A673 (cell line): ENCODE measurements around the gene PDGFC. TPM values are rescaled to one million over a fixed set of nuclear protein-coding genes. Genes with fewer than 3 reads are reported as not detected.

Experiments
- BruUV-seq: library from RNA; stranded (reverse); fragments of 400-500 nt; replicated peaks from 2 replicates; lab custom pipeline; 2021; lab: Mats Ljungman, UMichigan
- CTCF ChIA-PET: fragments of 300-600 bp; sonication (Branson Sonifier 250); formaldehyde crosslinking; loops from one replicate; lab custom pipeline; 2022; ENCODE audit warnings: antibody characterized with exemption; lab: Charles Lee
- POLR2A ChIA-PET: fragments of 300-600 bp; sonication (Branson Sonifier 250); formaldehyde crosslinking; loops from one replicate; lab custom pipeline; 2022; ENCODE audit warnings: antibody characterized with exemption; ENCODE audit not compliant: low non-redundant PET; lab: Charles Lee
- DNase-seq: peaks from one replicate; pipeline ENCODE4 v3.0.0-alpha.2; 2015; ENCODE audit warnings: low spot score
- H3K27ac ChIP-seq: fragments of 200-600 bp; sonication (generic); 2 replicates; pipeline ENCODE4 v1.5.1; 2016; ENCODE audit warnings: mixed run types, low read depth, mild to moderate bottlenecking, mixed read lengths, antibody characterized with exemption, low read length; ENCODE audit not compliant: poor library complexity, severe bottlenecking
- H3K27me3 ChIP-seq: fragments of 200-600 bp; sonication (generic); replicated peaks from 2 replicates; pipeline ENCODE4 v1.6.1; 2017; ENCODE audit warnings: mixed run types, low read depth, mild to moderate bottlenecking, mixed read lengths, antibody characterized with exemption, low read length; ENCODE audit not compliant: insufficient read depth, poor library complexity
- H3K36me3 ChIP-seq: fragments of 200-600 bp; sonication (generic); 2 replicates; pipeline ENCODE4 v1.6.1; 2016; ENCODE audit warnings: mixed run types, mild to moderate bottlenecking, mixed read lengths, antibody characterized with exemption, low read length; ENCODE audit not compliant: insufficient read depth, poor library complexity, severe bottlenecking
- H3K4me1 ChIP-seq: fragments of 200-600 bp; sonication (generic); 2 replicates; pipeline ENCODE4 v1.6.1; 2017; ENCODE audit warnings: mixed run types, mild to moderate bottlenecking, mixed read lengths, antibody characterized with exemption, low read length; ENCODE audit not compliant: insufficient read depth, poor library complexity, severe bottlenecking
- H3K4me3 ChIP-seq: fragments of 200-600 bp; sonication (generic); 2 replicates; pipeline ENCODE4 v1.5.1; 2016; ENCODE audit warnings: low read depth, mixed run types, mild to moderate bottlenecking, mixed read lengths, low read length; ENCODE audit not compliant: poor library complexity, severe bottlenecking
- H3K9me3 ChIP-seq: fragments of 200-600 bp; sonication (generic); 2 replicates; pipeline ENCODE4 v1.6.1; 2016; ENCODE audit warnings: mixed run types, low read depth, mild to moderate bottlenecking, mixed read lengths, antibody characterized with exemption, low read length; ENCODE audit not compliant: poor library complexity, severe bottlenecking
- EZH2 ChIP-seq: fragments of 200-600 bp; sonication (generic); IDR thresholded peaks from 2 replicates; pipeline ENCODE4 v1.6.1; 2017; ENCODE audit warnings: borderline replicate concordance, low read depth, mild to moderate bottlenecking, mixed read lengths, antibody characterized with exemption, low read length; ENCODE audit not compliant: poor library complexity, severe bottlenecking
- intact Hi-C: fragments of 100-400 bp; cut with micrococcal nuclease; formaldehyde crosslinking; loops from one replicate; pipeline ENCODE4 v1.10.0; 2022; ENCODE audit not compliant: unreplicated experiment
- total RNA-seq: library from RNA; stranded (reverse); gene quantifications from 2 replicates; pipeline ENCODE4 v1.2.3, GENCODE V29; 2021
- TF ChIP-seq, protein P1 (sequence below): fragments of 300-800, 200-600 bp; sonication (generic); conservative IDR thresholded peaks from 2 replicates; pipeline ENCODE4 v1.5.1; 2017; ENCODE audit warnings: low read depth, mild to moderate bottlenecking, antibody characterized with exemption, low read length, moderate library complexity, mixed read lengths

PDGFC gene
- total RNA-seq, 1 experiment from 2014 or later = 28.0 TPM

DNA sequence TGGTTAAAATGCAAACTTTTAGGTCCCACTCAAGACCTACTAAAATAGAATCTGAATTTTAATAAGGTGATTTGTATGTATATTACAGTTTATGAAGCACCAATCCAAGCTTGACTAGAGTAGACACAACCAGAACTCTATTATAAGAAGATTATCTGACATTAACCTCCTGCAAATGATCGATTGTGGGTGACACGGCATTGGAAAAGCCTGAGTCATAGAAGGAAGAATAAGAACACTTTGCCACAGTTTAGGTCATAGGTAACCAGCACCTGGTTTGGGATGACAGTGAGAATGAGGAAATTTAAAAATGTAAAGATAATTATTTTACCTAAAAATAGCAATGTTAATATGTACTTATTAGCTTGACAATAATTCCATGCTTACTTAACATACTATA, 15.2 kb downstream of the PDGFC start:
- no peak for DNase-seq
- no peaks in the 10 kb centered on the region for H3K36me3 ChIP-seq
- no peaks in the 10 kb centered on the region for H3K27me3 ChIP-seq
- intact Hi-C loops = no loop called here
- peaks cover 83% of the 10 kb centered on the region for H3K4me1 ChIP-seq
- H3K27ac ChIP-seq = no peak overlapping the region
- no peak for TF ChIP-seq EZH2
- TF ChIP-seq, protein P1, sequence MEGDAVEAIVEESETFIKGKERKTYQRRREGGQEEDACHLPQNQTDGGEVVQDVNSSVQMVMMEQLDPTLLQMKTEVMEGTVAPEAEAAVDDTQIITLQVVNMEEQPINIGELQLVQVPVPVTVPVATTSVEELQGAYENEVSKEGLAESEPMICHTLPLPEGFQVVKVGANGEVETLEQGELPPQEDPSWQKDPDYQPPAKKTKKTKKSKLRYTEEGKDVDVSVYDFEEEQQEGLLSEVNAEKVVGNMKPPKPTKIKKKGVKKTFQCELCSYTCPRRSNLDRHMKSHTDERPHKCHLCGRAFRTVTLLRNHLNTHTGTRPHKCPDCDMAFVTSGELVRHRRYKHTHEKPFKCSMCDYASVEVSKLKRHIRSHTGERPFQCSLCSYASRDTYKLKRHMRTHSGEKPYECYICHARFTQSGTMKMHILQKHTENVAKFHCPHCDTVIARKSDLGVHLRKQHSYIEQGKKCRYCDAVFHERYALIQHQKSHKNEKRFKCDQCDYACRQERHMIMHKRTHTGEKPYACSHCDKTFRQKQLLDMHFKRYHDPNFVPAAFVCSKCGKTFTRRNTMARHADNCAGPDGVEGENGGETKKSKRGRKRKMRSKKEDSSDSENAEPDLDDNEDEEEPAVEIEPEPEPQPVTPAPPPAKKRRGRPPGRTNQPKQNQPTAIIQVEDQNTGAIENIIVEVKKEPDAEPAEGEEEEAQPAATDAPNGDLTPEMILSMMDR = no peak
- no peak overlapping the region for H3K4me3 ChIP-seq
- ChIA-PET CTCF (no interaction called here), POLR2A (no interaction called here)
- H3K9me3 ChIP-seq = no peaks in the 10 kb centered on the region
- no TSS peak for BruUV-seq

DNA sequence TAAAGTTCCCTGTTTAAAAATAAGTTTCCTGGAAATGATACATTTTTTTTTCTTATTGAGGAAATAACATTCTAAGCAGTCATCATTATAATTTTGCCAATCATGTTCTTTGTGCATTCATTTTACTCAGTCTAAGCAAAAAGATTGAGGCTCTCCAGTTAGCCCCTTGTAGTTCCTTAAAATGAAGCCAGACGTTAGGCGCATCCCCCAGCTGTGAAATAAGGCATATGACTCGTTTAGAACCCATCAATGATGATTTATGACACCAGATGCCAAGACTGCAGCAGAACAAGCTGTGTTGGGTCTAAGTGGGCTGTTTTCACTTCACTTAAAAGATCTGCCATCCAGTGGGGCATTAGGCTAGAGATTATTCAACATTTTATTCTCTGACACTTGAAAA, 17.0 kb downstream of the PDGFC start:
- DNase-seq = peak; percentile 69
- BruUV-seq = no TSS peak
- Histone ChIP-seq H3K9me3 (no peaks in the 10 kb centered on the region), H3K27ac (no peak overlapping the region), H3K36me3 (no peaks in the 10 kb centered on the region), H3K4me1 (peaks cover 83% of the 10 kb centered on the region), H3K4me3 (no peak overlapping the region), H3K27me3 (no peaks in the 10 kb centered on the region)
- ChIA-PET CTCF (no interaction called here), POLR2A (no interaction called here)
- TF ChIP-seq, protein P1 = no peak
- TF ChIP-seq EZH2 = no peak
- intact Hi-C loops = no loop called here

DNA sequence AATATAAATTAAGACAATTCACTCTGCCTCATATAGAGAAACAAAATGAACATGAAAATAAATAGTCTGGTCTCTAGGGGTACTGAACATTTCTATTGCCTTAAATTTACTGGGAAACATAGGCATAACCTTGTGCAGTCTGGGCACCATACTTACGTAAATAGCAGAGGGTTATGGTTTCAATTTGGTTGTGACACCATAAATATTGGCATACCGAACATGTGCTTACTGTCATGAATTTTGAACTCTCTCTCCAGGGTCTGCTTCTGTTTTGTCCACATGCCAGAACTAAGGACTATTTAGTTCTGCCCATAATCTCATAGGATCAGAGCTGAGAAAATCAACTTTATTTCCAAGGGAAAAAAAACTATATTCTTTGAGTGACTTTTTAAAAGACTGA, 17.6 kb downstream of the PDGFC start:
- H3K4me1 ChIP-seq = peaks cover 83% of the 10 kb centered on the region

More for the DNA sequence above, 17.6 kb downstream of the PDGFC start:
- Histone ChIP-seq H3K4me3 (no peak overlapping the region), H3K36me3 (no peaks in the 10 kb centered on the region), H3K9me3 (no peaks in the 10 kb centered on the region), H3K27ac (no peak overlapping the region), H3K27me3 (no peaks in the 10 kb centered on the region)
- no TSS peak for BruUV-seq
- intact Hi-C loops = no loop called here
- TF ChIP-seq, protein P1 = no peak
- TF ChIP-seq EZH2 = no peak
- ChIA-PET CTCF (no interaction called here), POLR2A (no interaction called here)
- DNase-seq = no peak
